A549 (cell line): ENCODE measurements around the gene STN1. TPM values are rescaled to one million over a fixed set of nuclear protein-coding genes. Genes with fewer than 3 reads are reported as not detected.

ENCODE experiments used
- ATAC-seq, 2 experiments: fragments of 200-7000 bp in 1 of 2; fragments of >200 bp in 1 of 2; cut with Nextera tagmentation in 1 of 2; cut with Tn5 transposase in 1 of 2; 3 replicates each; pipeline versions ENCODE4 v1.8.0 to v1.9.1; 2018 to 2020; ENCODE audit warnings: mild to moderate bottlenecking in 1 of 2, moderate library complexity in 1 of 2
- CTCF ChIA-PET: fragments of 300-600 bp; sonication (Branson Sonifier 250); formaldehyde crosslinking; extraction: SDS; loops from one replicate; lab custom pipeline; 2021; ENCODE audit warnings: antibody characterized with exemption, inconsistent platforms; lab: Yijun Ruan, JAX
- POLR2A ChIA-PET: fragments of 350-600 bp; formaldehyde crosslinking; extraction: SDS; loops from one replicate; lab custom pipeline; 2021; ENCODE audit warnings: antibody characterized with exemption, inconsistent platforms; lab: Yijun Ruan, JAX
- DNase-seq, 2 experiments: peaks; one replicate each; pipeline versions ENCODE4 v3.0.0 to v3.0.0-alpha.2; 2011 to 2016; ENCODE audit warnings: low read depth in 1 of 2, low spot score in 1 of 2
- FAIRE-seq: peaks from 2 replicates; lab custom pipeline; 2011; peaks lifted over from hg19 to GRCh38; lab: Jason Lieb, UNC
- H3K27ac ChIP-seq, 2 experiments: fragments of >200 bp; sonication (Bioruptor Twin); formaldehyde crosslinking; 3 replicates each; pipeline ENCODE4 v1.5.1; 2016 to 2017
- H3K4me1 ChIP-seq: fragments of >200 bp; sonication (Bioruptor Twin); formaldehyde crosslinking; 3 replicates; pipeline ENCODE4 v1.6.1; 2016
- H3K4me2 ChIP-seq: fragments of >200 bp; sonication (Bioruptor Twin); formaldehyde crosslinking; 3 replicates; pipeline ENCODE4 v1.6.1; 2016
- H3K4me3 ChIP-seq: fragments of >200 bp; sonication (Bioruptor Twin); formaldehyde crosslinking; 3 replicates; pipeline ENCODE4 v1.5.1; 2016
- H3K9me3 ChIP-seq: fragments of >200 bp; sonication (Bioruptor Twin); formaldehyde crosslinking; 3 replicates; pipeline ENCODE4 v1.6.1; 2016
- BCL3 ChIP-seq: fragments of >200 bp; sonication (Bioruptor Twin); formaldehyde crosslinking; IDR thresholded peaks from 3 replicates; pipeline ENCODE4 v1.6.1; 2016
- CBX2 ChIP-seq: fragments of 200-600 bp; sonication (generic); IDR thresholded peaks from 2 replicates; pipeline ENCODE4 v1.6.1; 2016; ENCODE audit warnings: low read depth, mild to moderate bottlenecking, borderline replicate concordance
- CEBPB ChIP-seq, 2 experiments: fragments of >200 bp in 1 of 2; sonication (Bioruptor Twin) in 1 of 2; formaldehyde crosslinking in 1 of 2; IDR thresholded peaks; 2 replicates each; pipeline ENCODE4 v1.6.1; 2012 to 2016
- EHF ChIP-seq: fragments of 250-450 bp; sonication (Bioruptor Pico); IDR thresholded peaks from 2 replicates; pipeline ENCODE4 v1.5.0; 2020; ENCODE audit warnings: mild to moderate bottlenecking
- ESRRA ChIP-seq: fragments of 150-350 bp; IDR thresholded peaks from 2 replicates; pipeline ENCODE4 v1.6.1; 2014; ENCODE audit warnings: mild to moderate bottlenecking, low read length, borderline replicate concordance
- FOSB ChIP-seq: fragments of 250-450 bp; sonication (Bioruptor Pico); IDR thresholded peaks from 2 replicates; pipeline ENCODE4 v1.5.0; 2020; ENCODE audit warnings: mild to moderate bottlenecking, moderate library complexity
- FOSL2 ChIP-seq, 2 experiments: fragments of 450-650 bp in 1 of 2; fragments of >200 bp in 1 of 2; sonication (Bioruptor Twin) in 1 of 2; formaldehyde crosslinking; IDR thresholded peaks; 2 replicates each; pipeline versions ENCODE4 v1.5.0 to v1.6.1; 2016 to 2020; ENCODE audit warnings: mild to moderate bottlenecking in 1 of 2, moderate library complexity in 1 of 2
- HDAC2 ChIP-seq: fragments of 200-600 bp; sonication (generic); IDR thresholded peaks from 2 replicates; pipeline ENCODE4 v1.6.1; 2016
- HOXB13 ChIP-seq: fragments of 250-450 bp; sonication (Bioruptor Pico); IDR thresholded peaks from 2 replicates; pipeline ENCODE4 v1.5.0; 2020; ENCODE audit warnings: low read depth, mild to moderate bottlenecking, moderate library complexity
- JUN ChIP-seq, 2 experiments: fragments of >200 bp; sonication (Bioruptor Twin); formaldehyde crosslinking; IDR thresholded peaks; 2 replicates in 1 of 2; 3 replicates in 1 of 2; pipeline ENCODE4 v1.6.1; 2016 to 2017
- JUNB ChIP-seq: fragments of >200 bp; sonication (Bioruptor Twin); formaldehyde crosslinking; IDR thresholded peaks from 2 replicates; pipeline ENCODE4 v1.6.1; 2016
- KDM1A ChIP-seq: fragments of 200-600 bp; sonication (generic); IDR thresholded peaks from 2 replicates; pipeline ENCODE4 v1.6.1; 2016; ENCODE audit warnings: low read depth, mild to moderate bottlenecking
- KDM5A ChIP-seq: fragments of 200-600 bp; sonication (generic); IDR thresholded peaks from 2 replicates; pipeline ENCODE4 v1.6.1; 2016; ENCODE audit warnings: antibody characterized with exemption, mild to moderate bottlenecking
- MAFK ChIP-seq: fragments of 450-650 bp; IDR thresholded peaks from 2 replicates; pipeline ENCODE4 v1.6.1; 2014; ENCODE audit not compliant: partially characterized antibody
- MYC ChIP-seq: IDR thresholded peaks from 2 replicates; pipeline ENCODE4 v1.6.1; 2012; ENCODE audit warnings: mild to moderate bottlenecking, inconsistent platforms, low read length, improper control_type of control experiment, borderline replicate concordance
- NFE2L2 ChIP-seq: fragments of 150-350 bp; conservative IDR thresholded peaks from 2 replicates; pipeline ENCODE4 v1.6.1; 2014; ENCODE audit warnings: low read length
- NPAS2 ChIP-seq: fragments of 250-450 bp; sonication (Bioruptor Pico); IDR thresholded peaks from 2 replicates; pipeline ENCODE4 v1.8.0; 2022; ENCODE audit warnings: mild to moderate bottlenecking, moderate library complexity, borderline replicate concordance
- PBX3 ChIP-seq: IDR thresholded peaks from 2 replicates; pipeline ENCODE4 v1.6.1; 2012
- PHF8 ChIP-seq: fragments of 200-600 bp; sonication (generic); IDR thresholded peaks from 2 replicates; pipeline ENCODE4 v1.6.1; 2016; ENCODE audit warnings: low read depth, mild to moderate bottlenecking, antibody characterized with exemption, moderate library complexity, borderline replicate concordance
- POLR2A ChIP-seq: IDR thresholded peaks from 2 replicates; pipeline ENCODE4 v1.6.1; 2012; ENCODE audit warnings: mild to moderate bottlenecking, low read length
- RAD21 ChIP-seq, 2 experiments: fragments of >200 bp in 1 of 2; sonication (Bioruptor Twin) in 1 of 2; formaldehyde crosslinking in 1 of 2; IDR thresholded peaks in 1 of 2; conservative IDR thresholded peaks in 1 of 2; 2 replicates in 1 of 2; 3 replicates in 1 of 2; pipeline ENCODE4 v1.6.1; 2012 to 2018; ENCODE audit warnings: inconsistent platforms in 1 of 2
- RARB ChIP-seq: fragments of 250-450 bp; sonication (Bioruptor Pico); IDR thresholded peaks from 2 replicates; pipeline ENCODE4 v1.8.0; 2021; ENCODE audit warnings: mild to moderate bottlenecking, moderate library complexity
- RCOR1 ChIP-seq: fragments of 150-350 bp; IDR thresholded peaks from 2 replicates; pipeline ENCODE4 v1.6.1; 2014; ENCODE audit warnings: antibody characterized with exemption, low read length, low read depth
- SMC3 ChIP-seq: fragments of >200 bp; sonication (Bioruptor Twin); formaldehyde crosslinking; IDR thresholded peaks from 3 replicates; pipeline ENCODE4 v1.6.1; 2018; ENCODE audit warnings: inconsistent platforms
- SREBF2 ChIP-seq: fragments of 450-650 bp; IDR thresholded peaks from 2 replicates; pipeline ENCODE4 v1.6.1; 2014; ENCODE audit warnings: mild to moderate bottlenecking, moderate library complexity
- TFCP2L1 ChIP-seq: fragments of 250-450 bp; sonication (Bioruptor Pico); IDR thresholded peaks from 2 replicates; pipeline ENCODE4 v1.5.0; 2021; ENCODE audit warnings: mild to moderate bottlenecking
- TP53 ChIP-seq: fragments of 250-450 bp; sonication (Bioruptor Pico); IDR thresholded peaks from 2 replicates; pipeline ENCODE4 v1.5.0; 2021; ENCODE audit warnings: mild to moderate bottlenecking, moderate library complexity
- USF2 ChIP-seq: fragments of 450-650 bp; IDR thresholded peaks from 2 replicates; pipeline ENCODE4 v1.6.1; 2014; ENCODE audit warnings: antibody characterized with exemption
- WGBS: methylation state at CpG from one replicate; pipeline ENCODE4 v1.1.6; 2017; ENCODE audit errors: missing lambda C conversion rate; 5-methylcytosine and 5-hydroxymethylcytosine counted together
- polyA plus RNA-seq, 4 experiments: library from polyadenylated mRNA; depleted of rRNA in 3 of 4; stranded (reverse); fragments of >200 nt; fragmentation: RNase III in 1 of 4; extraction: RNeasy Plus Mini Kit Qiagen cat#74134 plus additional on column Dnase treatment in 1 of 4; gene quantifications; 2 replicates in 3 of 4; 3 replicates in 1 of 4; pipeline ENCODE4 v1.2.3, GENCODE V29; 2011 to 2017

STN1 gene
- polyA plus RNA-seq, 2 of the 4 experiments (the other 2 are of a cell fraction) = 17.1 to 34.5 TPM

- 84% methylated on average over 1 of the region's 1 CpG for WGBS
- no peak for TF ChIP-seq JUN (IDR thresholded peaks at IDR 0.05)
- no peak for TF ChIP-seq RAD21 (conservative IDR thresholded peaks at IDR 0.05 in 1 of 2, IDR thresholded peaks at IDR 0.05 in 1 of 2)
- TF ChIP-seq CEBPB (IDR thresholded peaks at IDR 0.05) = no peak
- no peak for TF ChIP-seq MAFK
- TF ChIP-seq POLR2A = no peak
- TF ChIP-seq PHF8 = no peak
- TF ChIP-seq NFE2L2 = no peak
- TF ChIP-seq FOSL2 (IDR thresholded peaks at IDR 0.05) = no peak
- TF ChIP-seq FOSL2 (CRISPR knock-in tag; IDR thresholded peaks at IDR 0.05) = no peak
- no peak for TF ChIP-seq CBX2
- TF ChIP-seq NPAS2 = no peak
- TF ChIP-seq RCOR1 = no peak
- no peak for TF ChIP-seq RARB (CRISPR knock-in tag)
- no peak for TF ChIP-seq SREBF2
- ChIA-PET CTCF (interaction anchor here (1.5 kb wide), 1 partner anchor 38 kb away, joined by 3 read pairs; no protein-coding TSS in a partner anchor), POLR2A (no interaction called here)
- FAIRE-seq = no peak
- DNase-seq = no peak
- Histone ChIP-seq H3K4me3 (no peak overlapping the region), H3K9me3 (no peaks in the 10 kb centered on the region), H3K4me1 (no peaks in the 10 kb centered on the region), H3K4me2 (no peak overlapping the region), H3K27ac (no peak overlapping the region)
- ATAC-seq = no peak
These were observed 7.6 kb upstream of the STN1 start for GRCh38 chr10:103925591-103925990.

- H3K4me2 ChIP-seq = no peak overlapping the region
These were observed 5.5 kb upstream of the STN1 start for GRCh38 chr10:103923502-103923901.

GRCh38 chr10:103922659-103923058 is 4.7 kb upstream of the STN1 start:
- ATAC-seq = no peak
- H3K9me3 ChIP-seq = no peaks in the 10 kb centered on the region
- peaks cover 6% of the 10 kb centered on the region for H3K4me1 ChIP-seq
- POLR2A ChIA-PET = no interaction called here
- CTCF ChIA-PET = interaction anchor here (1.4 kb wide), 2 partner anchors 33 to 38 kb away, joined by 3 to 4 read pairs; no protein-coding TSS in a partner anchor
- FAIRE-seq = no peak
- DNase-seq = no peak
- no peak overlapping the region for H3K27ac ChIP-seq
- H3K4me2 ChIP-seq = no peak overlapping the region
- no peak for TF ChIP-seq HDAC2
- no peak for TF ChIP-seq KDM1A
- TF ChIP-seq ESRRA = no peak
- no peak for TF ChIP-seq RARB (CRISPR knock-in tag)
- no peak for TF ChIP-seq KDM5A
- TF ChIP-seq TFCP2L1 = no peak
- no peak for TF ChIP-seq BCL3
- no peak for TF ChIP-seq PBX3
- no peak for TF ChIP-seq USF2
- no peak for TF ChIP-seq FOSB
- TF ChIP-seq HOXB13 = no peak
- no peak for TF ChIP-seq TP53 (CRISPR knock-in tag)
- TF ChIP-seq EHF (CRISPR knock-in tag) = no peak
- no peak for TF ChIP-seq MYC
- WGBS = 85% methylated on average over 2 of the region's 2 CpGs
- H3K4me3 ChIP-seq = no peak overlapping the region

More at GRCh38 chr10:103923502-103923901, 5.5 kb upstream of the STN1 start:
- ATAC-seq (no peak), DNase-seq (no peak), FAIRE-seq (no peak)
- Histone ChIP-seq H3K4me3 (no peak overlapping the region), H3K9me3 (no peaks in the 10 kb centered on the region), H3K4me1 (peaks cover 6% of the 10 kb centered on the region), H3K27ac (no peak overlapping the region)
- CTCF ChIA-PET = interaction anchor here (0.9 kb wide), 1 partner anchor 35 kb away, joined by 3 read pairs; no protein-coding TSS in a partner anchor
- WGBS = 78% methylated on average over 3 of the region's 3 CpGs
- TF ChIP-seq JUNB = no peak
- TF ChIP-seq RAD21 (conservative IDR thresholded peaks at IDR 0.05 in 1 of 2, IDR thresholded peaks at IDR 0.05 in 1 of 2) = no peak
- no peak for TF ChIP-seq SMC3
- POLR2A ChIA-PET = no interaction called here
